ENCODE data around the gene OPRL1. TPM values are rescaled to one million over a fixed set of nuclear protein-coding genes. Genes with fewer than 3 reads are reported as not detected.
A peak's percentile ranks its signal among the peaks of the same experiment; 100 is the strongest.

Gene OPRL1
- polyA plus RNA-seq, 3 donors = 7.0 to 9.0 (median 8.8) TPM

GRCh38 chr20:64047968-64048401, 31.9 kb upstream of the OPRL1 start:
- H3K9me3 Mint-ChIP-seq = peaks cover 0 to 9% (median 1%) of the 10 kb centered on the region in 7 donors
- no peak overlapping the region for H3K4me3 ChIP-seq (replicated peaks in 1 of 3; ENCODE audit: low read depth in 2 of 3, low read length in 3 of 3)
- 64% methylated on average over 49 of the region's 49 CpGs for WGBS (ENCODE audit: insufficient coverage)

GRCh38 chr20:64048402-64049044, 31.4 kb upstream of the OPRL1 start:
- peak overlapping the region in 1 of 2 donors; percentile 51 for H3K4me3 Mint-ChIP-seq
- Histone ChIP-seq H3K9me3 (replicated peaks in 1 of 2; ENCODE audit: control insufficient read depth in 1 of 2, insufficient read depth in 1 of 2, low read length in 2 of 2) (peaks cover 0 to 14% of the 10 kb centered on the region in 2 donors), H3K27ac (ENCODE audit: low read depth in 1 of 2, low read length in 2 of 2) (no peak overlapping the region), H3K27me3 (ENCODE audit: control insufficient read depth in 2 of 2, insufficient read depth in 2 of 2, low read length in 2 of 2) (peaks cover 17 to 57% of the 10 kb centered on the region in 2 donors), H2AFZ (ENCODE audit: insufficient read depth, low read depth, low read length, poor library complexity, severe bottlenecking) (no peak overlapping the region), H4K20me1 (ENCODE audit: insufficient read depth, low read length) (no peaks in the 10 kb centered on the region), H3K79me2 (ENCODE audit: insufficient read depth, low read length) (no peaks in the 10 kb centered on the region), H3K4me1 (ENCODE audit: control insufficient read depth in 1 of 2, insufficient read depth in 2 of 2, low read length in 2 of 2) (peaks cover 0 to 7% of the 10 kb centered on the region in 2 donors), H3K36me3 (replicated peaks in 1 of 2; ENCODE audit: control insufficient read depth in 1 of 2, insufficient read depth in 2 of 2, low read length in 2 of 2) (no peaks in the 10 kb centered on the region), H3K4me3 (replicated peaks in 1 of 3; ENCODE audit: low read depth in 2 of 3, low read length in 3 of 3) (no peak overlapping the region), H3K9ac (ENCODE audit: insufficient read depth, low read length, poor library complexity, severe bottlenecking) (no peak overlapping the region), H3K4me2 (replicated peaks; ENCODE audit: extremely low read depth, low read length, poor library complexity, severe bottlenecking) (no peak overlapping the region)
- H3K27me3 Mint-ChIP-seq (ENCODE audit: low read depth in 3 of 3) = peaks cover 59 to 81% (median 69%) of the 10 kb centered on the region in 3 donors
- peaks cover 0 to 9% (median 1%) of the 10 kb centered on the region in 7 donors for H3K9me3 Mint-ChIP-seq
- peaks cover 3% of the 10 kb centered on the region for H3K4me1 Mint-ChIP-seq
- no peak overlapping the region for H3K27ac Mint-ChIP-seq
- no peak for TF ChIP-seq CTCF (IDR thresholded peaks at IDR 0.05)
- peaks cover 0 to 3% of the 10 kb centered on the region in 2 donors for H3K36me3 Mint-ChIP-seq
- WGBS (ENCODE audit: insufficient coverage) = 33% methylated on average over 77 of the region's 101 CpGs
- intact Hi-C loops (cut with micrococcal nuclease) = no loop called here
- no peak for DNase-seq

More at GRCh38 chr20:64047968-64048401, 31.9 kb upstream of the OPRL1 start:
- Histone ChIP-seq H2AFZ (ENCODE audit: insufficient read depth, low read depth, low read length, poor library complexity, severe bottlenecking) (no peak overlapping the region), H3K9me3 (replicated peaks in 1 of 2; ENCODE audit: control insufficient read depth in 1 of 2, insufficient read depth in 1 of 2, low read length in 2 of 2) (peaks cover 0 to 14% of the 10 kb centered on the region in 2 donors), H3K79me2 (ENCODE audit: insufficient read depth, low read length) (no peaks in the 10 kb centered on the region), H3K4me1 (ENCODE audit: control insufficient read depth in 1 of 2, insufficient read depth in 2 of 2, low read length in 2 of 2) (peaks cover 0 to 7% of the 10 kb centered on the region in 2 donors), H3K4me2 (replicated peaks; ENCODE audit: extremely low read depth, low read length, poor library complexity, severe bottlenecking) (no peak overlapping the region), H3K9ac (ENCODE audit: insufficient read depth, low read length, poor library complexity, severe bottlenecking) (no peak overlapping the region), H3K27ac (ENCODE audit: low read depth in 1 of 2, low read length in 2 of 2) (no peak overlapping the region), H3K27me3 (ENCODE audit: control insufficient read depth in 2 of 2, insufficient read depth in 2 of 2, low read length in 2 of 2) (peaks cover 17 to 55% of the 10 kb centered on the region in 2 donors), H4K20me1 (ENCODE audit: insufficient read depth, low read length) (no peaks in the 10 kb centered on the region), H3K36me3 (replicated peaks in 1 of 2; ENCODE audit: control insufficient read depth in 1 of 2, insufficient read depth in 2 of 2, low read length in 2 of 2) (no peaks in the 10 kb centered on the region)
- H3K4me1 Mint-ChIP-seq = peaks cover 3% of the 10 kb centered on the region
- peaks cover 61 to 81% (median 69%) of the 10 kb centered on the region in 3 donors for H3K27me3 Mint-ChIP-seq (ENCODE audit: low read depth in 3 of 3)
- H3K4me3 Mint-ChIP-seq = peak overlapping the region in 1 of 2 donors; percentile 51
- no peak for TF ChIP-seq CTCF (IDR thresholded peaks at IDR 0.05)
- H3K27ac Mint-ChIP-seq = no peak overlapping the region
- DNase-seq = no peak
- no peaks in the 10 kb centered on the region for H3K36me3 Mint-ChIP-seq
- intact Hi-C loops (cut with micrococcal nuclease) = no loop called here

All from CD14-positive monocyte (primary cell).